Mammary epithelial cell (primary cell): ENCODE data around the gene PBX1.

Experiments
- CTCF ChIP-seq, 2 donors: IDR thresholded peaks in 1 of 2; conservative IDR thresholded peaks in 1 of 2; 2 replicates each; pipeline ENCODE4 v1.5.1; 2011 to 2012; ENCODE audit warnings: inconsistent platforms in 2 of 2, low read length in 2 of 2, mild to moderate bottlenecking in 2 of 2, control low read depth in 1 of 2, low read depth in 1 of 2; ENCODE audit not compliant: insufficient read depth in 1 of 2; ENCODE audit errors: extremely low read depth in 1 of 2
- EZH2 ChIP-seq: IDR thresholded peaks from 2 replicates; pipeline ENCODE4 v1.6.1; 2012; ENCODE audit warnings: low read length, inconsistent platforms, borderline replicate concordance

GRCh38 chr1:164718821-164719220 lies 159.8 kb downstream of the PBX1 start:
- no peak for TF ChIP-seq CTCF (conservative IDR thresholded peaks at IDR 0.05 in 1 of 2, IDR thresholded peaks at IDR 0.05 in 1 of 2; ENCODE audit: extremely low read depth in 1 of 2, insufficient read depth in 1 of 2, low read depth in 1 of 2, low read length in 2 of 2)
- no peak for TF ChIP-seq EZH2
